HG03378 (cell line): ENCODE data around the gene MRGPRG.
"Not testable (repeated sequence)": the region's sequence is repeated elsewhere in the genome, so short reads cannot be mapped to it uniquely, and the experiment has no call there.

Experiments used
- ATAC-seq: cut with Tn5 transposase; IDR thresholded peaks from one replicate; pipeline ENCODE4 v1.9.1; 2021; ENCODE audit warnings: mild to moderate bottlenecking, moderate library complexity; ENCODE audit not compliant: unreplicated experiment

The MRGPRG gene

GRCh38 chr11:3177931-3178330 is 40.7 kb downstream of the MRGPRG start:
- no peak for ATAC-seq

DNA sequence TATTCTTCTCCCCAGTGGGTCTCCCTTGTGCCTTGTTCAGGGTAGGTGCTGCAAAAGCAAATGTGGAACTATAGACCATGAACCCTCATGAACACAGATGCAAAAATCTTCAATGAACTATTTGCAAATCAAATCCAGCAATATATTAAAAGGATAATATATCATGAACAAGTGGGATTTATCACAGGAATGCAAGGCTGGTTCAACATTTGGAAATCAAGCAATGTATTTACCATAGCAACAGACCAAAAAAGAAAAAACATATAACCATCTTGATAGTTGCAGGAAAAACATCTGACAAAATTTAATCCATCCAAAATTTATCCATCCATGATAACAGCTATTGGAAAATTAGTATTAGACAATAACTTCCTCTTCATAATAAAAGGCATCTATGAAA is 42.1 kb downstream of the MRGPRG start:
- ATAC-seq = no peak

DNA sequence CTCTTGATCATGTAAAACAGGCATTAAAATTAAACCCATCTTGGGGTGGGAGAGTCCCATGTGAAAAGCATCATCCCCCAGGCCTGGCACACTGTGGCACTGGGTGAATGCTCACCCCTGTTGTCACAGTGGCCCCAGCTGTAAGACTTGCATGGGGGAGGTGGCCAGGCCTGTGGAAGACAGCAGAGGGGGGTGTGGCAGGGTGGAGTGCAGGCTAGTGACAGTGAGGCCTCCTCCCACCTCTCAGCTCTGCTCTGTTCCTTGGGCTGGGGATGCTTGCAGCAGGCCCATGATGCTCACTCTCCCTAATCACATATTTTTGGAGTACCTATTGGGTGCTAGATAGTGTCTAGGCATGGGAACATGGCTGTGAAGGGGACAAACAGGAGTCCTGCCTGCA is 43.4 kb downstream of the MRGPRG start:
- no peak for ATAC-seq

DNA sequence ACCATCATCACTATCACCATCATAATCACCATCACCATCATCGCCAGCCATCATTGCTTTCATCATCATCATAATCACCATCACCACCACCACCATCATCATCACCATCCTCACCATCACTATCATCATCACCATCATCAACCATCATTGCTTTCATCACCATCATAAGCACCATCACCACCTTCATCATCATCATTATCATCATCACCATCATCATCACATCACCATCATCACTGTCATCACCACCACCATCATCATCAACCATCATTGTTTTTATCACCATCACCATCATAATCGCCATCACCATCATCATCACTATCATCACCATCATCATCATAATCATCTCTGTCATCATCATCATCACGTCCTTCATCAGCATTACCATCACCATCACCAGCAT is 44.2 kb downstream of the MRGPRG start:
- ATAC-seq = no peak

- no peak for ATAC-seq
Measured at GRCh38 chr11:3173795-3174194, 44.8 kb downstream of the MRGPRG start.

- ATAC-seq = no peak
Measured at GRCh38 chr11:3171931-3172560, 46.6 kb downstream of the MRGPRG start.

DNA sequence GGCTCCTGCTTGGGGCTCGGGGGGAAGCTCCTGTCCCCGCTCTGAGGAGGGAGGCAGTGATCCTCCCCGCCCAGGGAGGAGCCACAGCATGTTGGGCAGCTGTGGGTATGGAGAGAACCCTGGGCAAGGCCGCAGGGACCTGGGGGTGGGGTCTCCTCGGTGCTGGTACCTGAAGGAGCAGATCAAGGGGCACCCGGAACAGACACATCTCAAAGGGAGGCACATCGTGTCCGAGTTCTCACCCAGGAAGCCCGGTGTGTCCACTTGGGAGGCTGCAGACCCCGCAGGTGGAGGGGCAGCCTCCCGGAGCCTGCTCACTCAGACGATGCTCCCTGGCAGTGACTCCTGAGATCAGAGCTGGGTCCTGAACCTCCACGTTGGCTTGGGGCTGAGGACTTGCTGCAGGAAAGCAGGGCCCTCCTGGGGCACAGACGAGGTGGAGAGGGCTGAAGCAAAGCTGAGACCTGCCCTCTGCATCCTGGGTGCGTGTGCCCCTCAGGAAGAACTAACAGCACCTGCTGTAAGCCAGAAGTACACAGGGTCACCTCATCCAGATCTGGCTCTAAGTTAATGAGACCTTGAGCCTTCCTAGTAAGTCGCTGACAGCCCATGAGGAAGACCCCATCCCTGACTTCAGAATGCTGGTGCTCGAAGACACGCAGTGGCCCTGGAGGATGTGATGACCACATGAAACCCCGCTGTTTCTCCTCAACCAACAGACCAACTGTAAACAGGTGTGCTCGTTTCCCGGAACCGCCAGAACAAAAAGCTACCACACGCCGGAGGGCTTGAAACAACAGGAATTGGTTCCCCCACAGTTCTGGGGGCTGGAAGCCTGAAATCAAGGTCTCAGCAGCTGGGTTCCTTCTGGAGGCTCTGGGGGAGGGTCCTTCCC is 47.6 kb downstream of the MRGPRG start:
- no peak for ATAC-seq

GRCh38 chr11:3170044-3170755 is 48.4 kb downstream of the MRGPRG start:
- no peak for ATAC-seq

DNA sequence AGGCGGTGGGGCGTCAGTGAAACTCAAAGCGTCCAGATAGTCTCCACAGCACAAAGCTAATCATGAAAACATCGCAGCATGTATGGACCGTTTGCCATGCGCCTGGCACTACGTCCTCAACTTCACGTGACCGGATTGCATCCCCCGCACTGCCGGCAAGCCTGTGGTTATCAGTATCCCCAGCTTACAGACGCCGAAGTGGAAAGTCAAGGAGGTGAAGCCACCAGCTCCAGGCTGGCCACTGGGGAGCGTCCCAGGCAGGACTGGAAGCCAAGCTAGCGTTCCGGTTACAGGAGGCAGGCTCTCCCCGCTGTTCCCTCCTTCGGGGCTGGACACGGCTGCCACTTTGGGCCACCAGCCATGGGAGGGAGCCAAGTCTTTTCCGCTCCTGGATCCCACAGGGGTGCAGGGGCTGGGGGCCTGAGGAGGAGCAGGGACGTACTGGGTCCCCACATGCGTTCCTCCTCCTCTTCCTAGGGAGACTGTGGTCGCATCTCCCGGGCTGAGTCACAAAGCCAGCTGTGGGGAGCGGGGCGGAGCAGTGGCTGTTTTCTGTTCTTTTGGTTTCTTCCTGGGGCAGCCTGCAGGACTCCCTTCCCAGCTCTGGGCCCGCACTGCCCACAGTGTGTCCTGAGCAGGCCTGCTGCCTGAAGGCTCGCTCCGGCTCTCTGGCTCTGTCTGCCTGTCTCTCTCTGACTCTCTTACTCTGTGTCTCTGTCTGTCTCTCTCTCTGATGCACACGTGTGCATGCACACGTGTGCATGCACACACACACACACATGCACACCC is 49.2 kb downstream of the MRGPRG start:
- no peak for ATAC-seq

GRCh38 chr11:3168742-3169254 is 49.8 kb downstream of the MRGPRG start:
- not testable (repeated sequence) for ATAC-seq
